Measurements from ENCODE around the gene RGMB.

DNA sequence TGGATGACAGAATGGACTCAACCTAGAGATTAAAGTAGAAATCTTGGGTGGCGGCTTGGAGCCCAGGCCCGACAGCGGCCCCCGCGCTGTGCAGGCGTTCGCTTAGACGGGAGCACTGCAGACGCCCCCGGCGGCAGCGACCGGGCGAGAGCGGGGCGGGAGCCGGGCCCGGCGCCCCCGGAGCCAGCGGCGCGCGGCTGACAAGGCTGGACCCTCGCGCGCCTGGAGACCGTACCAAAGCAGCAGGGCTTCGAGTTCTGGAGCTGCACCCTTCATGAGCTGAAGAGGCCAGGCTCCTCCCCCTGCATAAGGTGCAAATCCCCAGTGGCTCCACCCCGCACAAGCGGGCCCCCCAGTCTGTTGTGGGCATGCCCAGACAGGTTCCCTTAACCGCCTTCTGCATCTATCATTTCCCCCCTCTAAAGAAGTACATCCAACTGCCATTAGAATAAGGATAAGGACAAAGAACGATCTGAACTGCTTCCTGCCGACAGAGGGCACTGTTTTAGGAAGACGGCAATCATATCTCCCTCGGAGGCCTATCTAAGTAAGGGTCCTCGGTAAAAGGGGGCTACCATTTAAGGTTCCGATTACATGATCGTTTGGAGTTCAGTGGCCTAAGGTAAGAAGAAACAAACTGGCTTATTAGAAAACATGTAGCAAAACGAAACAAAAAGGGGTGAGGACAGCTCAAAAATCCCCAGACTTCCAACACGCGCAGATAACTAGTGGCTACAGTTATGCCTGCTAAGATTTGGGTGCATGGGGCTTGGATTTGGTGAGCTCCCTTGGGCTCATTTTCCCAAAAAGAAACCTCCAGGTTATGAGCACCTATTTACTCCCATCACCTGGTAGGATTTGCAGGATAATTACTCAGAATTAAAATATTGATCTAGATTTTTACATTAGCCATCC lies 66.3 kb downstream of the RGMB start:
- TF ChIP-seq, protein P1, sequence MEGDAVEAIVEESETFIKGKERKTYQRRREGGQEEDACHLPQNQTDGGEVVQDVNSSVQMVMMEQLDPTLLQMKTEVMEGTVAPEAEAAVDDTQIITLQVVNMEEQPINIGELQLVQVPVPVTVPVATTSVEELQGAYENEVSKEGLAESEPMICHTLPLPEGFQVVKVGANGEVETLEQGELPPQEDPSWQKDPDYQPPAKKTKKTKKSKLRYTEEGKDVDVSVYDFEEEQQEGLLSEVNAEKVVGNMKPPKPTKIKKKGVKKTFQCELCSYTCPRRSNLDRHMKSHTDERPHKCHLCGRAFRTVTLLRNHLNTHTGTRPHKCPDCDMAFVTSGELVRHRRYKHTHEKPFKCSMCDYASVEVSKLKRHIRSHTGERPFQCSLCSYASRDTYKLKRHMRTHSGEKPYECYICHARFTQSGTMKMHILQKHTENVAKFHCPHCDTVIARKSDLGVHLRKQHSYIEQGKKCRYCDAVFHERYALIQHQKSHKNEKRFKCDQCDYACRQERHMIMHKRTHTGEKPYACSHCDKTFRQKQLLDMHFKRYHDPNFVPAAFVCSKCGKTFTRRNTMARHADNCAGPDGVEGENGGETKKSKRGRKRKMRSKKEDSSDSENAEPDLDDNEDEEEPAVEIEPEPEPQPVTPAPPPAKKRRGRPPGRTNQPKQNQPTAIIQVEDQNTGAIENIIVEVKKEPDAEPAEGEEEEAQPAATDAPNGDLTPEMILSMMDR (IDR thresholded peaks at IDR 0.05; ENCODE audit: poor library complexity, severe bottlenecking): no peak
- TF ChIP-seq EZH2 (IDR thresholded peaks at IDR 0.05; ENCODE audit: borderline replicate concordance, insufficient read depth, low read length, poor library complexity, severe bottlenecking) (no peak), POLR2AphosphoS5 (IDR thresholded peaks at IDR 0.05) (no peak)
- TF ChIP-seq, protein P2, sequence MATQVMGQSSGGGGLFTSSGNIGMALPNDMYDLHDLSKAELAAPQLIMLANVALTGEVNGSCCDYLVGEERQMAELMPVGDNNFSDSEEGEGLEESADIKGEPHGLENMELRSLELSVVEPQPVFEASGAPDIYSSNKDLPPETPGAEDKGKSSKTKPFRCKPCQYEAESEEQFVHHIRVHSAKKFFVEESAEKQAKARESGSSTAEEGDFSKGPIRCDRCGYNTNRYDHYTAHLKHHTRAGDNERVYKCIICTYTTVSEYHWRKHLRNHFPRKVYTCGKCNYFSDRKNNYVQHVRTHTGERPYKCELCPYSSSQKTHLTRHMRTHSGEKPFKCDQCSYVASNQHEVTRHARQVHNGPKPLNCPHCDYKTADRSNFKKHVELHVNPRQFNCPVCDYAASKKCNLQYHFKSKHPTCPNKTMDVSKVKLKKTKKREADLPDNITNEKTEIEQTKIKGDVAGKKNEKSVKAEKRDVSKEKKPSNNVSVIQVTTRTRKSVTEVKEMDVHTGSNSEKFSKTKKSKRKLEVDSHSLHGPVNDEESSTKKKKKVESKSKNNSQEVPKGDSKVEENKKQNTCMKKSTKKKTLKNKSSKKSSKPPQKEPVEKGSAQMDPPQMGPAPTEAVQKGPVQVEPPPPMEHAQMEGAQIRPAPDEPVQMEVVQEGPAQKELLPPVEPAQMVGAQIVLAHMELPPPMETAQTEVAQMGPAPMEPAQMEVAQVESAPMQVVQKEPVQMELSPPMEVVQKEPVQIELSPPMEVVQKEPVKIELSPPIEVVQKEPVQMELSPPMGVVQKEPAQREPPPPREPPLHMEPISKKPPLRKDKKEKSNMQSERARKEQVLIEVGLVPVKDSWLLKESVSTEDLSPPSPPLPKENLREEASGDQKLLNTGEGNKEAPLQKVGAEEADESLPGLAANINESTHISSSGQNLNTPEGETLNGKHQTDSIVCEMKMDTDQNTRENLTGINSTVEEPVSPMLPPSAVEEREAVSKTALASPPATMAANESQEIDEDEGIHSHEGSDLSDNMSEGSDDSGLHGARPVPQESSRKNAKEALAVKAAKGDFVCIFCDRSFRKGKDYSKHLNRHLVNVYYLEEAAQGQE (IDR thresholded peaks at IDR 0.05; ENCODE audit: borderline replicate concordance): no peak
